Left colon (tissue), 2 donors: ENCODE data around the gene ZBTB7C. TPM values are rescaled to one million over a fixed set of nuclear protein-coding genes. Genes with fewer than 3 reads are reported as not detected.

Source experiments
- ATAC-seq: fragments of 200-7000 bp; cut with Tn5 transposase; one replicate; pipeline ENCODE4 v1.9.1; 2020; ENCODE audit warnings: mild to moderate bottlenecking, moderate library complexity
- DNase-seq, 2 donors: peaks; one replicate each; pipeline ENCODE4 v3.0.0-alpha.2; 2020
- intact Hi-C, 2 donors: fragments of 100-400 bp; cut with DNase I in 1 of 2; cut with micrococcal nuclease in 1 of 2; formaldehyde crosslinking; loops; one replicate each; pipeline versions ENCODE4 v1.11.2 to v1.14.0; 2022; cut with DNase I, micrococcal nuclease
- total RNA-seq, 2 donors: library from RNA; stranded (reverse); fragmentation: NEBNext Ultra II Directional; extraction: Animal tissue kit (Norgen Biotek cat#: 25700); gene quantifications; one replicate each; pipeline ENCODE4 v1.2.1, GENCODE V29; 2021
- donor health status: DM: no; HTN: no; CAD: no.
- donor health status: DM: yes; HTN: yes; CAD: no.

Gene ZBTB7C
- total RNA-seq, 2 donors from 2014 or later, result 52.1 to 53.4 TPM

- ATAC-seq (peak; percentile 65), DNase-seq (peak; percentile 75 to 77)
- intact Hi-C loops, result no loop called here
Measured at GRCh38 chr18:48003426-48004349, 405.5 kb downstream of the ZBTB7C start.

DNA sequence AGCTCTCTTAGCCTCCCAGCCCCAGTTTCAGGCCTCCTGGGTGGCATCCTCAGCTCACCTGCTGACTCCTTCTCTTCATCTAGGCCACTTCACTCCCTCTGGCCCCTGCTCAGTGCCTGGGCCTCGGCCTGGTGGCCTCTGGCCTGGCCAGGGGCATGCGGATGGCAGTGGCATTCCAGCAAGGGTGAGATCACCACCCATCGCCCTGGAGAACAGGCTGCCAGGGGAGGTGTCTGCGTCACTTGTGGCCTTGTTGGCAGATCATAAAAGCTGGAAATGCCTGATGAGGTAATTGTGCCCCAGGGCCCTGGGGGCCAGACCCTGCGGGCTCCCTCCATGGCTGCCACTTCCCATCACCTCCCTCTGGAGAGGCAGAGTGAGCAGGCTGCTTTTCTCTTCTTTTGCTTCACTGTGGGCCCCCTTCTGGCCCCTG is 406.2 kb downstream of the ZBTB7C start:
- intact Hi-C loops, result no loop called here
- DNase-seq (peak; percentile 58 to 85), ATAC-seq (peak; percentile 78)

- DNase-seq, result peak; percentile 56 to 61
- ATAC-seq, result peak; percentile 54
- intact Hi-C loops, result no loop called here
Measured at GRCh38 chr18:48000701-48001100, 408.5 kb downstream of the ZBTB7C start.

DNA sequence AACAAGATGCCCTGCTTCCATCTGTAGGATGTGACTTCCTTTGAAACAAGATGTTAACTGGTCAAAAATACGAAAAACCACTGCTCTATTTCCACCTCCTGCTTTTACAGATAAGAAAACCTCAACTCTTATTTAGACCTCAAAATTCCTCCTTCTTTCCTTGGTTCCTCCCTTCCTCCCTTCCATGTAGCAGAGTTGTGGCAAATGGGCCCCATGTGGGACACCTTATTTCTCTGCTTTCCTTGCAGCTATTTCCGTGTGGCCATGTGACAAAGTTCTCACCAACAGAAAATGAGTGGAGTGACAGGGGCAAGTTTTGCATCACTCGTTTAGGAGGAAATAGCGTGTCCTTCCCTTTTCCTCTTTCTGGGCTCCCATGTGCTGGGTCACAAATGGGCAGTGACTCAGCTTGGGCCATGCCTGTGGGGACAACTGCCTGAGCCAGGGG is 409.4 kb downstream of the ZBTB7C start:
- ATAC-seq, result peak; percentile 11
- no peak for DNase-seq
- intact Hi-C loops, result no loop called here

DNA sequence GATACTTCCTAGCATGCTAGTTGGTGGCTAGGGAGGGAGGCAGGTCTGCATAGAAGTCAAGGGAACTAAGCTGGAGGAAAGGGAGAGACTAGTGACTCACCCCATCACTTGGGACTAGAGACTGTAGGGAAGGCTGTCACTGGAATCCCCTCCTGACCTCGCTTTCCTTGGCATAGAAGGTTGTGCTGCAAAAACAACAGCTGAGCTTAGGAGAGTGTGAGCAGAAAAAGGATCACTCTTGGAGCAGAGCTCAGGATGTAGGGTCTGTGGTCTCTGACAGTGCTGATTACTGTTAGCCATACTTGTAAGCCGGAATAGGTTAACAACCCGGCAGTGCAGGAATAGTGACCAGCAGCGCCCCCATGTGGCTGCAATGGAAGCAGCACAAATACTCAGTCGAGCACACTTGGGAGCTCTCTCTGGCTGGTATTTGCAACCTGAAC is 411.8 kb downstream of the ZBTB7C start:
- ATAC-seq (no peak), DNase-seq (no peak)
- intact Hi-C loops, result no loop called here

DNA sequence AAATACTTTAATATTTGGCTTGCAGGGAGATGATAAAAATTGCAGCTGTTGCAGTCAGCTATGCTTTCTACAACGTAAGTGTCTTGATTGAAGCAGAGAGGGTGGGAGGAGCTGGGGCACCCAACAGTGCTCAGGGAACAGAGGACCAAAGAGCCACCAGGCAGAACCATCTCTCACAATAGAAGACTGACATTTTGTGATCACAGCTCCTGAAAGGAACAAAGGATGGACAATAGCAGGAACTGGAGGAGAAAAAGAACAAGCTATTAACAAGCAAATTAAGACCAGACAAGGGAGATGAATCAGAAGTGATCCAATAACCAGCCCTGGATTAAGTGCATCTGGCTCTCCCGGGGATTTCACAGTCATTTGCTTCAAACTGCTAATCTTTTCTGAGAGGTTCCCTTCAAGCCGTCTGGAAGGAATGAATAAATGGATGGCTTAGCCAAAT is 413.1 kb downstream of the ZBTB7C start:
- no peak for ATAC-seq
- no peak for DNase-seq
- intact Hi-C loops, result no loop called here

GRCh38 chr18:47995654-47996053 is 413.5 kb downstream of the ZBTB7C start:
- DNase-seq, result no peak
- intact Hi-C loops, result no loop called here
- no peak for ATAC-seq

DNA sequence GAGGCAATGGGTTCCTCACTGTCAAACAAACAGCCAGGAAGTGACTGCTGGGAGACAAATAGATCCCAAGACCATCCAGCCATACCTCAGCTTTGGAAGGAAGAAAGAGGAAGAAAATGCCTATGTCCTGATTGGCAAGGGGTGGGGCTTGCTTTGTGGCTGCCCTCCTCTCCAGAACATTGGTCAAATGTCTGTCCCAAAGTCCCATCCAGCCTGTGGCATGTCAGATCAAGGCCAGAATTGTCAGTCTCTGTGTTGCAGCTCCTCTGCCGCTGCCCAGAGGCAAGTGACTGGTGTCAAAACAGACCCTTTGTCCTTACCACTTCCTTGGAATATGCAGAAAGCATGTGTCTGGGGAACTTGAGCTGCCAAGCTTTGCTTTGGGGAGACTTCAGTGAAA is 415.8 kb downstream of the ZBTB7C start:
- DNase-seq (no peak), ATAC-seq (no peak)
- intact Hi-C loops, result no loop called here

DNA sequence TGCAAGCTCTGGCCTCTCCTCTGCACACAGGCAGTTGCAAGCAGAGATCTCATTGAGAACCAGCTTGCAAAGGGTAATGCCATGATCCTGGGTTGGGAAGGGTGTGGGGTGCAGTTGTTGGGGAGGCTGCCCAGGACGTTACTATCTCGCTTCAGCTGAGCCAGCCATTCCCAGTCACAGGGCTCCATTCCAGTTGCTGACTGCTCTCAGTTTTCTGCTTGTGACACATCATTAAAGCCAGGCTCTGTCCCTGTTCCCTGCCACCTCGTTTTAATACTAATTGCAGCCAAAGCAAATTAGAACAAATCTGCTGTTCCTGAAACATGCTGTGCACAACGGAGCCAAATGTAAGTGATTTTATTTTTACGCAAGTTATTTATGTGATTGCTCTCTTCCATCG is 416.2 kb downstream of the ZBTB7C start:
- intact Hi-C loops, result no loop called here
- DNase-seq, result no peak
- no peak for ATAC-seq

DNA sequence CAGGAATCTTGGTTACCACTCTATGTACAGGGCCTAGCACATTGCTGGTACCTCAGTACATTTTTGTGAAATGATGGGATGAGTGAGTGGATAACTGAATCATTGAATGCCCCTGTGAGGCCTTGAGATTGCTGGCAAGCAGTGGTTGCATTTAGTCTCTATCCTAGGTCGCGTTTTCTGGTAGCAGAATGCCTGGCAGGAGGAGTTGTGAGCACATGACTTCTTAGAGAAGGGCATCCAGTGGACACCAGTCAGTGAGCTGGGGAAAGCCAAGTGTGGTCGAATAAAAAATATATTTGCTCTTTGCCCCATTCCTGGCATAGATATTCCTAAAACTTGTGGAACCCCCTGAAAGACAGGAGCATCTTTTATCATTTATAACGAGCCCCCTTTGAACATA is 416.9 kb downstream of the ZBTB7C start:
- ATAC-seq, result no peak

DNA sequence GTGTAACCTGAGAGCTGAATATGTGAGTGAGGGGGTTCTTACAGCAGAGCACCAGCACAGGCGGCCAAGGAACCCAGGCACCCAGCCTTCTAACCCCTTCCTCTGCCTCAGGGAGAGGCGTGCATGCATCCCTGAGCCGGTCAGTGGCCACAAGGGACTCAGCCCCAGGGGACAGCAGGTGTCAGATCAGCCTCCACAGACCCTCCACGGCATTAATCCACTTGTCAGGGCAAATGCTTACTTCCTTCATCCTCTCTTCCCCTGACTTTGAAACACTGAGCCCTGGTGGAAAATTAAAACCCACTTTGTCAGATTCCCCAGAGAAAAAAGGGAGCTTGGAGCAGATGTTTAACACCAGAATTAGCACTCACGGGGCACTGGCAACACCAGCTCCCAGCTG is 418.2 kb downstream of the ZBTB7C start:
- DNase-seq, result no peak
- intact Hi-C loops, result no loop called here
- no peak for ATAC-seq

More for the DNA sequence above, 416.9 kb downstream of the ZBTB7C start:
- intact Hi-C loops, result no loop called here
- DNase-seq, result no peak

GRCh38 chr18:47987388-47987699 is 421.8 kb downstream of the ZBTB7C start:
- intact Hi-C loops, result no loop called here
- ATAC-seq (peak; percentile 52), DNase-seq (no peak)

DNA sequence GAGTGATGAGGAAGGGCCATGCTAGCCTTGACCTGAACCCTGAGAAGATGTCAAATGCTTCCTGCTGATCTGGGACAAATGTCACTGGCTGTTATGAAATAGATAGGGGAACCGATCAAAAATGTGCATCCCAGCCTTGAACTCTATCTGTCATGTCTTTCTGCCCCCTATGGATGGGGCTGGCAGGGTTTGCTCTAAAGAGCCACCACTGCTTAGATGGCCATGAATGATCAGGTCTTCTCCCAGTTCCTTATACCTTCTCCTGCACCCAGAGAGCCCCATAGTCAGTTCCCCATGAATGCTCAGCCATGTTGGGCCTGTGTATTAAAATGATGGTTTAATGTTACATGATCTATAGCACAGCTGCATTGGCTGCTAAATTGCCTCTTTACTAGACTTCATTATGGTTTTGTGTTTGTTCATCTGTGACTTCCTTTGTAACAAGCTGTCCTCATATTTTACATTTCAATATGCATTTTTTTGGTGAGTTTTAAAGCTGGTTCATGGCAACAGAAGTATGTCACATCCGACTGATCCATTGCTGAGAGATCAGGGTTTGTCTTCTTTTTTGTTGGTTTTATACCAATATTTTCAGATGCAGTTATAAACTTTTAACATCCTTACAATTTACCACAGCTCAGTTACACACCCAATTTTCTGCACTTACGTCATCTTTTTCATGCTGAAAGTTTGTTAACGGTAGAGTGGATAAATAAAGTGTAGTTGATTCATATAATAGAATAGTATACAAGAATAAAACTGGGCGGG is 422.4 kb downstream of the ZBTB7C start:
- DNase-seq (no peak), ATAC-seq (peak; percentile 75)
- intact Hi-C loops, result no loop called here

- intact Hi-C loops, result no loop called here
- ATAC-seq (no peak), DNase-seq (no peak)
Measured at GRCh38 chr18:47985866-47986265, 423.3 kb downstream of the ZBTB7C start.

- intact Hi-C loops, result no loop called here
- no peak for DNase-seq
- no peak for ATAC-seq
Measured at GRCh38 chr18:47984991-47985390, 424.2 kb downstream of the ZBTB7C start.

DNA sequence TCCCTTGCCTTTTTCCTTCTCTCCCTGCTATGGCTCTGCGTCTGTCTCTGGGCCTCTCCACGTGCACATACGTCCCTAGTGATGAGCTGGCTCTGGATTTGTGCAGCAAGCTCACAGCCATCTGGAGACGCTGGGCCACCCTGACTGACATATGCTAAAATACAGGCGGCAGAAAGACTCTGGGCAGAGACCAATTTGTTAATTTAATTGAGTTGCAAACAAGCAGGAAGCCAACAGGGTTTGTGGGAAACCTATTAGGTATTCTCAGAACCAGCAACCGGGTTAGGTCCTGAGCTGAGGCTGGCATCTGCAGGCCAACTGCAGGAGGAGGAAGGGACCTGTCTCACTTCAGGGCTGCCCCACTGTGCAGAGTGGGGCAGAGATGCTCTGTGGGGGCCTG is 425.2 kb downstream of the ZBTB7C start:
- intact Hi-C loops, result no loop called here
- no peak for DNase-seq
- no peak for ATAC-seq

DNA sequence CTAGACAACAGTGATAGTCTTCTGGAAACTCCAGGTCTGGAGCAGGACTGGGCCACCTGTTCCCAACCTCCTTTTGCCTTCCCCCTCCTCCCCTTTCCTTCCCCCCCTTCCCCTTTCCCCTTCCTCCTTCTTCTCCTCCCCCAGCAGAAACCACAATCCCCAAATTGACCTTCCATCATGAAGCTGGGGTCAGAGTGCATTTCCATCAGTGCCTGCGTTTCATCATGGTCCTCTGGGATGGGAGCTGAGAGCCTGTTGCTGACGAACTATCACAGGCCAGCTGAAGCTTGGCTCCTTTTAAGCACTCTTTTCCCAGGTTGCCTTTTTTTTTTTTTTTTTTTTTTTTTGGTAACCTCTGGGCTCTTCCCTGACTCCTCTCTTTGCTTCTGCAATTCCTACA is 426.1 kb downstream of the ZBTB7C start:
- intact Hi-C loops, result no loop called here
- no peak for ATAC-seq
- DNase-seq, result no peak

GRCh38 chr18:47981830-47982229 is 427.4 kb downstream of the ZBTB7C start:
- DNase-seq, result no peak
- intact Hi-C loops, result no loop called here
- no peak for ATAC-seq

- ATAC-seq (no peak), DNase-seq (no peak)
- intact Hi-C loops, result no loop called here
Measured at GRCh38 chr18:47981320-47981719, 427.9 kb downstream of the ZBTB7C start.

DNA sequence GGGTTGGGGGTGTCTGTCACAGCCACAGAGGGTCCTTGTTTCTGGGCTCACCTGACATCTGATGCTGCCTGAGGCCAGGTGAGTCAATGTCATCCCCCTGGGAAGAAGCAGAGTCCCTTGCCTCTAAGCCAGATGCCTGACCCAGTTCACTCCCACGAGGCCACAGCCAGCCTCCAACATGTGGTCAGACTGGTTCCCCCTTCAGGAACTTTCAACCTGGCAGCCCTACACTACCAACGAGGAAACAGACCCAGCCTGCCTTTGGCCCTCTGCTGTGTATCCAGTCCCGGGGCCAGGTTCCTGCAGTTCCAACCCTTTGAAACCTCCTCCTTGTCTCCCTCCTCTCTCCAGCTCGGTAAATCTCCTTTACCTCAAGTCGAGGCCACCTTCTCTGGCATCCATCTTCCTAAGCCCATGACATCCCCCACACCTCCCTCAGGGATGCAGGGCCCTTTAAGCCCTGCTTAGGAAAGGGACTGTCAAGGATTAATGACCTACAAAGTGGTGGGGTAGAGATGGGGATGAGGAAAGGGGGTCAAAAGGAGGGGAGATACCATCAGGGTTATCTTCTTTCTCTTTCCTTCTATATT is 429.5 kb downstream of the ZBTB7C start:
- DNase-seq (no peak), ATAC-seq (no peak)

More for the DNA sequence above, 429.5 kb downstream of the ZBTB7C start:
- intact Hi-C loops, result no loop called here
